GM21526 (cell line): ENCODE results near the gene PODXL2.
"Not testable (repeated sequence)": the region's sequence is repeated elsewhere in the genome, so short reads cannot be mapped to it uniquely, and the experiment has no call there.

Source experiments
- ATAC-seq: cut with Tn5 transposase; IDR thresholded peaks from one replicate; pipeline ENCODE4 v1.9.1; 2021; ENCODE audit warnings: moderate library complexity; ENCODE audit not compliant: unreplicated experiment, low FRiP score

The PODXL2 gene

DNA sequence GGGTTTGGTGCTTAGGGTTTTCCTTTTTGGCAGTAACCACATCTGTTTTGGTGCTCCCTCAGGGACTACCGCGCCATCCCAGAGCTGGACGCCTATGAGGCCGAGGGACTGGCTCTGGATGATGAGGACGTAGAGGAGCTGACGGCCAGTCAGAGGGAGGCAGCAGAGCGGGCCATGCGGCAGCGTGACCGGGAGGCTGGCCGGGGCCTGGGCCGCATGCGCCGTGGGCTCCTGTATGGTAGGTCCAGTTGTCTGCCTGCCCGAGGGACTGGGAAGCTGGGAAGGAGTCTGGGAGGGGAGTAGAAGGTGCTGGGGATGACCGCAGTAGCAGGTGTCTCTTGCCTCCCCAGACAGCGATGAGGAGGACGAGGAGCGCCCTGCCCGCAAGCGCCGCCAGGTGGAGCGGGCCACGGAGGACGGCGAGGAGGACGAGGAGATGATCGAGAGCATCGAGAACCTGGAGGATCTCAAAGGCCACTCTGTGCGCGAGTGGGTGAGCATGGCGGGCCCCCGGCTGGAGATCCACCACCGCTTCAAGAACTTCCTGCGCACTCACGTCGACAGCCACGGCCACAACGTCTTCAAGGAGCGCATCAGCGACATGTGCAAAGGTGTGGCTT lies 24.3 kb upstream of the PODXL2 start:
- no peak for ATAC-seq

GRCh38 chr3:127605547-127605946 lies 23.4 kb upstream of the PODXL2 start:
- not testable (repeated sequence) for ATAC-seq

DNA sequence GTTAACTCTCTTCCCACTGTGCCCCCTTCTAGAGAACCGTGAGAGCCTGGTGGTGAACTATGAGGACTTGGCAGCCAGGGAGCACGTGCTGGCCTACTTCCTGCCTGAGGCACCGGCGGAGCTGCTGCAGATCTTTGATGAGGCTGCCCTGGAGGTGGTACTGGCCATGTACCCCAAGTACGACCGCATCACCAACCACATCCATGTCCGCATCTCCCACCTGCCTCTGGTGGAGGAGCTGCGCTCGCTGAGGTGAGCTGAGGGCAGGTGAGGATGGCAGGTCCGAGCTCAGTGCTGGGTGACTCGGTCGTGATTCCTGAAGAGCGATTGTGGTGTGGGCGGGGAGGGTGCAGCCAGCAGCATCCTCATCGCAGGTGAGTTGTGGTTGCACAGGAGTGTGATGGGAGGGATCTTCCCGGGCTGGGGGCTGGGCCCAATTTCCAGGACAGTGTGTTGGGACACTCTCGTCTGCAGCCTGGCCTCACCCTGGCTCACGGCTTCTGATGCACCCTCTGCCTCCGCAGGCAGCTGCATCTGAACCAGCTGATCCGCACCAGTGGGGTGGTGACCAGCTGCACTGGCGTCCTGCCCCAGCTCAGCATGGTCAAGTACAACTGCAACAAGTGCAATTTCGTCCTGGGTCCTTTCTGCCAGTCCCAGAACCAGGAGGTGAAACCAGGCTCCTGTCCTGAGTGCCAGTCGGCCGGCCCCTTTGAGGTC lies 22.7 kb upstream of the PODXL2 start:
- ATAC-seq: no peak

DNA sequence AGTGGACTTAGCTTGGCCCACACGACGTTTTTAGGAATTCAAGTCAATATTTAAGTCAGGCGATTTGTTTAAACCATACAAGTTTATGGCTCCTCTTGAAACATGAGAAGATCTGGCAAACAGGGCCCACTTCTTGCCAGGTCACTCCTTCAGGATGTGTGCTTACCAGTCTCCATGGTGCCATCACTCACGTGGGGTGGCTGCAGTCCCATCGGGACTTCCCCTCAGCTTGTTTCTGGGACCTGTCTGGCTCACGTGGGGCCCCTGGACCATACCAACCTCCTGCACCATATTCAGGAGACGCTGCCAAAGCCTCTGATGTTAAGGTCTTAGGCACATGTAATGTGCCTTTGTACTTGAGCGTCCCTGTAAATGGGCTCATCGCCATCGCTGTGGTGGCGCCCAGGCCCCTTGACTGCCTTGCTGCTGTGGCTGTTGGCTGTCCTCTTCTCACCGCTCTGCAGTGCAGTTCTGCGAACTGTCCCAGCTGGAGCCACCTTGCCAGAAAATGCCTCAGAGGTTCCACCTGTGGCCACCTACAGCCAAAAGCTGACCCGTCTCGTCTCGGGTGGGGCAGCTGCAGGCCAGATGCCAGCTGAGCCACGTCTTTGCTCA lies 21.9 kb upstream of the PODXL2 start:
- no peak for ATAC-seq

DNA sequence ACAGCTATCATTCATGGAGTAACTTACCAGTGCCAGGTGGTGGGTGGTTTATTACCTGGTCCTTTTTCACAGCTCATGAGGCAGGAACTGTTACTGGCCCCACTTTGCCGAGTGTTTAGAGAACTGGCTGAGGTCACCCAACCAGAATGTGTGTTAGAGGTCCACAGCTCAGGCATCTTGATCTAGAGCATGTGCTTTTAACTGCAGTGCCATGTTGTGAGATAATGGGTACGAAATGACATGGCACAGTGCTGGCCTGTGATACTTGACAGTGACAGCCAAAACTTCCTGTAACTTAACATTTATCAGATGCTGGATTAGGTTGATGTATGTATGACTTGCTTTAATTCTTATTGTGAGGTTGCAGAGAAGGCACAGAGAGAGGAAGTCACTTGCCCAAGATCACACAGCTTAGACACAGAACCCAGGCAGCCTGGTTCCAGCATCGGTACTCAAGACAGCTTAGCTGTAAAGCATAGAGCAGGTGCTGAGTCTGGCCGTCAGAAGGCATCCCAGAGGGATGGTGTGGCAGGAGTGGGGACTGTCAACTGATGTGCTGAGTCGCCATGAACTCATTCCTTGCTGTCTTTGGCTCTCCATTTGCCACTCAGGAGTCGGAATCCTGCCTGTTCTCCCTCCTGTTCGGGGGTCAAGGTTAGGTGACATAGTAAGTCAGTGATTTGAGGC lies 21.2 kb upstream of the PODXL2 start:
- ATAC-seq: no peak

DNA sequence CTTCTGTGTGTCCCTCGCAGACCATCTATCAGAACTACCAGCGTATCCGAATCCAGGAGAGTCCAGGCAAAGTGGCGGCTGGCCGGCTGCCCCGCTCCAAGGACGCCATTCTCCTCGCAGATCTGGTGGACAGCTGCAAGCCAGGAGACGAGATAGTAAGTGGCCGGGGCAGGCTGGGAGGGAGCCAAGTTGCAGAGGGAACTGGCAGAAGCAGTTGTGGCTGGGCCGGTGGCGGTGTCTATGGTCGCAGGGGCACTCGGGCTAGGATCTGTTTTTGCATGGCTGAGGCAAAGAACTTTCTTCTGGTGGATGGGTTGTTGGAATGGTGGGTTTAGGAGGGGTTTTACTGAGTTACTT lies 20.6 kb upstream of the PODXL2 start:
- ATAC-seq: no peak

DNA sequence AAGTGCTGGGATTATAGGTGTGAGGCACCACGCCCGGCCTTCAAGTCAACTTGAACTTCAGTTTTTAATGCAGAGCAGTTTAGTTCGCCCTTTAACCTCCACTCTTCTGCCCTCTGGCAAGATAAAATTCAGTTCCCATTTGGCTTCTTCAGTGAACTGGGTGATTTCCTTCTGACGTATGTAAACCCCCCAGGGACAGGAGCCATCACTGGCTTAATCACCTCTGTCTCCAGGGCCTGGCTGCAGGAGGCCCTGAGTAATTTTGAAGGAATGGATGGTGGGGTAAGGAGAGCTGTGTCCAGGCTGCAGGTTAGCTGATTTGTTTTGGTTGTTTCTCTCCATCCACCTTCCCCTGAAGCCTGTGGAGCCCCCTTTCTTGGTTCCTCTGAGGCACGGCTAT lies 18.9 kb upstream of the PODXL2 start:
- ATAC-seq: no peak

GRCh38 chr3:127611251-127611650 lies 17.7 kb upstream of the PODXL2 start:
- no peak for ATAC-seq

DNA sequence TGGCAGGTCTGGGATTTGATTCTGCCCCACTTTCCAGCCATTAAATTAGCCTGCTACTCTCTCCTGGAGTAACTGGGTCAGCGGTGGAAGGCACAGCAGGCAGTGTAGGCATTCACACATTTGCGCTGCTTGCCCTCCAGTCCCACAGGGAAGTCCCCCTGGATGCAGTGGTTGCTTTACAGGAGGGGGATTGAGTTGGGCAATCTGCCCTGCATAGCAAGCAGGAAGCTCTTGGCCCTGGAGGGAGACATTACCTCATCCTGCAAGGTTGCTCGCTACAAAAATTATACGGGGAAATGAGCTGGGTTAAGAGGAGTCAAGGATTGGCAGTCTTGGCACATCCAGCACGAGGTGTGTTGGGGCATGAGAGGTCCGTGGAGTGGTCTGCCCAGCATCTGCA lies 16.0 kb upstream of the PODXL2 start:
- ATAC-seq: no peak

DNA sequence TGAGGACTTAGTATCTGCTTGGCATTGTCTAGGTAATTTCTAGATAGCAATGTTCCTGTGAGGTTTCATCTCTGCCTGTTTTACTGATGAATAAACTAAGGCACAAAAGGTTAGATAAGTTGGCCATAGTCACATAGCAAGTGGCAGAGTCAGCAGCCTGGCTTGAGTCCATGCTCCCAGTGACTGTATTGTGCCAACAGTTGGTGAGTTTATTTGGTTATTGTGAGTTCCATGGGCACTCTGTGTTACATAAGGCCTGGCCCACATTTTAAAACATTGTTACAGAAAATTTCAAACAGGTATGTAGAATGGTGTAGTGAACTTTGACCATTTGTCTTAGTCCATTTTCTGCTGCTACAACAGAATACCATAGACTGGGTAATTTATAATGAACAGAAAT lies 15.6 kb upstream of the PODXL2 start:
- ATAC-seq: no peak

DNA sequence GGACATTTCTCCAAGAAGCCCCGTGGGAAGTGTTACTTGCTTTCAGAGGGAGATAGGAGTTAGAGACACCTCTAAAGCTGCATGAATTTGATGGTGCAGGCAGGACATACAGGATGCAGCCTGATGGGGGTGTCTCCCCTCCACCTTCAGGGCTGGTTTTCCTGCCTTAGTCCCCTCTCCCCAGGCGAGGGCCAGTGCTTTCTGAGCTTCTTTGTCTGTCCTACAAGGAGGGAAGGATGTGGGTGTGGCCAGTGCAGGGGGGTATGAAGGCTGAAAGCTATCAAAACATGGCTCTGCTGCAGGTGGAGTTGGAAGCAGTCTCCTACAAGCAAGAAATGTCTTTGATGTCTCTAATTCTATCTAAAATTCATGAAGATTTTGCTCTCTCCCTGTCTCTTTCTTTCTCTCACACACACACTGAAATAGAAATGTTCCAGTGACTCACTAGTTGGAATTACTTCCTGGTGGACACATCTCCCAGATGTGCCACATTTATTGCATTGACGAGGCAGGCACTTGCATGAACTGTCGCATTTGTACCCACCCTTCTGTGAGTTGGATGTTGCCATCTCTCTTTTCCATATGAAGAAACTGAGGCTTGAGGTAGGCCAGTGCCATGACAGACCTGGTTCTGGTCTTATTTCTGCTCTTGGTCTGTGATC lies 13.9 kb upstream of the PODXL2 start:
- no peak for ATAC-seq

GRCh38 chr3:127615631-127616305 lies 13.2 kb upstream of the PODXL2 start:
- no peak for ATAC-seq

DNA sequence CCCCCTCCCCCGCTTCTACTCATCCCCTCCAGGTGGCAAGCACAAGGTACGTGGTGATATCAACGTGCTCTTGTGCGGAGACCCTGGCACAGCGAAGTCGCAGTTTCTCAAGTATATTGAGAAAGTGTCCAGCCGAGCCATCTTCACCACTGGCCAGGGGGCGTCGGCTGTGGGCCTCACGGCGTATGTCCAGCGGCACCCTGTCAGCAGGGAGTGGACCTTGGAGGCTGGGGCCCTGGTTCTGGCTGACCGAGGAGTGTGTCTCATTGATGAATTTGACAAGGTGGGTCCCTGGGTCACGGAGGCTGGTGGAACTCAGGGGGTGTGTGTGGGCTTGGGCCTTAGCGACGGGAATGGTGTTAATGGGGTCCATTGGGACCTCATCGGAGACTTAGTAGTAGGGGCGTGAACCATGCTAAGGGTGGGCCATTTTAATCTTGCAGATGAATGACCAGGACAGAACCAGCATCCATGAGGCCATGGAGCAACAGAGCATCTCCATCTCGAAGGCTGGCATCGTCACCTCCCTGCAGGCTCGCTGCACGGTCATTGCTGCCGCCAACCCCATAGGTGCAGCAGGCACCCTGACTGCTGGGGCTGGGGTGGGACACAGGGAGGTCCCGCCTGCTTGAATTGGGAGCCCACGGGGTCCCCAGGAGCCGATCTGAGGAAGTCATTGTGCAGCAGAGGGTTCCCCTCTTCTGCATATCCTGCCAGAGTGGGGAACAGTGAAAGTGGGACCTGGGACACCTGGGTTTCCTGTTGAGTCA lies 12.0 kb upstream of the PODXL2 start:
- ATAC-seq: no peak

DNA sequence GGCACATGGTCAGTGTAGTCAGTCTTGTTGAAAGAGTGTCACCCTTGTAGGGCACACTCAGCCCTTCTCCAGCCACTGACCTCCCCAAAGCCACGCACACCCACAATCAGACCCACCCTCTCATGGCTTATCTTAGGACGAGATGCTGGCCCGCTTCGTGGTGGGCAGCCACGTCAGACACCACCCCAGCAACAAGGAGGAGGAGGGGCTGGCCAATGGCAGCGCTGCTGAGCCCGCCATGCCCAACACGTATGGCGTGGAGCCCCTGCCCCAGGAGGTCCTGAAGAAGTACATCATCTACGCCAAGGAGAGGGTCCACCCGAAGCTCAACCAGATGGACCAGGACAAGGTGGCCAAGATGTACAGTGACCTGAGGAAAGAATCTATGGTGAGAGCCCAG lies 10.1 kb upstream of the PODXL2 start:
- no peak for ATAC-seq

DNA sequence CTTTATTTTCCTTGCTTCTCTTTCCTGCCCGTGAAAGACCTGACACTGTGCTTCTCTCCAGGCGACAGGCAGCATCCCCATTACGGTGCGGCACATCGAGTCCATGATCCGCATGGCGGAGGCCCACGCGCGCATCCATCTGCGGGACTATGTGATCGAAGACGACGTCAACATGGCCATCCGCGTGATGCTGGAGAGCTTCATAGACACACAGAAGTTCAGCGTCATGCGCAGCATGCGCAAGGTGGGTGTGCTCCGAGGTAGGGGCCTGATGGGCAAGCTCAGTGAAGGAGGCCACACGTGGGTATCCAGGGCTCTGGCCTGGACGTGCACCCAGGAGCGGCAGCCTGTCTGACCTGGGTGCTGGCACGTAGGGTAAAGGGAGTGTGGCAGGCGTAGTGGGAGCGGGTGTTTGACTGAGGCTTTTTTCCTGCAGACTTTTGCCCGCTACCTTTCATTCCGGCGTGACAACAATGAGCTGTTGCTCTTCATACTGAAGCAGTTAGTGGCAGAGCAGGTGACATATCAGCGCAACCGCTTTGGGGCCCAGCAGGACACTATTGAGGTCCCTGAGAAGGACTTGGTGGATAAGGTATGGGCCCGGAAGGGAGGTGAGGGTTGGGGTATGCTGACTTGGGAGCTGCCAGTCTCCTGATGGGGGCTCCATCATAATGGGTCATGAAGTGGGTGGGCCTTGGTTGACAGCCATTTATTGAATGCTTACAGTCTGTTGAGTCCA lies 8.2 kb upstream of the PODXL2 start:
- ATAC-seq: no peak

DNA sequence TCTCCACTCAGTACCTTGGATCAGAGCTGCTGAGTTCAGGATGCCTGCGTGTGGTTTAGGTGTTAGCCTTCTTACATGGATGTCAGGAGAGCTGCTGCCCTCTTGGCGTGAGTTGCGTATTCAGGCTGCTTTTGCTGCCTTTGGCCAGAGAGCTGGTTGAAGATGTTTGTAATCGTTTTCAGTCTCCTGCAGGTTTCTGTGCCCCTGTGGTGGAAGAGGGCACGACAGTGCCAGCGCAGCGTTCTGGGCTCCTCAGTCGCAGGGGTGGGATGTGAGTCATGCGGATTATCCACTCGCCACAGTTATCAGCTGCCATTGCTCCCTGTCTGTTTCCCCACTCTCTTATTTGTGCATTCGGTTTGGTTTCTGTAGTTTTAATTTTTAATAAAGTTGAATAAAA lies 7.0 kb upstream of the PODXL2 start:
- ATAC-seq: no peak

DNA sequence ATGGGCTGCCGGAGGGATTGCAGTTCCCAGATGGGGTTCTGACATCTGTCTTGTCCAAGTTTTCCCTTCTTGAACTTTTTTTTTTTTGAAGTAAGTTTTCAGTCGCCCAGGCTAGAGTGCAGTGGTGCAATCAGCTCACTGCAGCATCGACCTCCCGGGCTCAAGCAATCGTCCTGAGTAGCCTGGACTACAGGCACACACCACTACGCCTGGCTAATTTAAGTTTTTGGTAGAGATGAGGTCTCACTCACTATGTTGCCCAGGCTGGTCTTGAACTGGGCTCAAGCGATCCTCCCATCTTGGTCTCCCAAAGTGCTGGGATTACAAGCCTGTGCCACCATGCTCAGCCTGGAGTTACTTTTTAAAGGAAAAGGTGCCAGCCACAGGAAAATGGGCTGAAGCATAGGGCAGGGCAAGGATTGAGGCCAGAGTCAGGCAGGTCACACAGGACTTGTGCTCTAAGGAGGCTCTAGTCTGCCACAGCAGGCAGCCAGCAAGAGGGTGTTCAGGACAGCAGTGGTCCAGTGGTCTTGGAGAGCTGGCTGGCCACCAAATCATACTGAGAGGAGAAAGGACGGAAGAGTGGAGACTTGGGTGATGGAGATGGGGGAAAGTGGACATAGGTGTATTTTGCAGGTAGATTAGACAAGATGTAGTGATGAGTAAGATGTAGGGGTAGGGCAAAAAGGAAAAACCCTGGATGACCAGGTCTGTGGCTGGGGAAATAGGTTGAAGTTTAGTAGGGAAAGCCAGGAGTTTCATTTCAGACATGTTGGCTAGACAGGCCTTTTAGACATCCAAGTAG lies 6.0 kb upstream of the PODXL2 start:
- ATAC-seq: no peak

- no peak for ATAC-seq
Observed at GRCh38 chr3:127624063-127624462, 4.9 kb upstream of the PODXL2 start.
